Stimulated activated CD8-positive, alpha-beta memory T cell treated with anti-CD3 and anti-CD28 coated beads, Interleukin-7, amount 100 ng/mL, for 24 hours (primary cell): ENCODE measurements around the gene TLCD1.

ENCODE experiments used
- DNase-seq: peaks from one replicate; pipeline ENCODE4 v3.0.0-alpha.2; 2020; ENCODE audit warnings: low read depth

The TLCD1 gene

GRCh38 chr17:28712705-28713415 lies 13.2 kb downstream of the TLCD1 start:
- no peak for DNase-seq

DNA sequence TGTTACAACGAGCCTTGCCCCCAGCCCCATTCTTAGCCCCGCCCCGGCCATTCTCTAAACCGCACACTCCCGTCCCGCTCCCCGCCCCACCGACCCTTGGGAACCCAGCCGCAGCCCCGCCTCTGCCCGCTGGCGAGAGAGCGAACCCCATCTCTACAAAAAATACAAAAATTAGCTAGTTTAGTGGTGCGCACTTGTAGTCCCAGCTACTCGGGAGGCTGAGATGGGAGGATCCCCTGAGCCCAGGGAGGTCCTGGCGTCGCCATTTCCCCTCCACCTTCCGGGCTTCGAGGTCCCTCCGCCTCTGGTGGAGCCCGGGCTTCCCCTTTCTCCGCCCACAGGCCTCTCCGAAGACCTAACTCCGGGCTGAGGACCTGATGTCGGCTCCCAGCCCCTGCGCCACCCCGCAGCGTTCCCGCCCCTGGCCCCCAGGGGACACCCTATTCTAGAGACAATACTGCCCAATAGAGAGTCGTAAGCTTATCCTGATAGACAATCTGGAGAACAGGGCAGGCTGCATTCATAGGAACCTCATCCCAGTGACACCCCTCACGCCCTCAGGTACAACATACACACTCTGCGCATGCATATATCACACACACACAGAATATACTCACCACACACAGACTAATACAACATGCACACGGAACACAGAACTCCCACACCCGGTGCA lies 13.9 kb downstream of the TLCD1 start:
- no peak for DNase-seq

DNA sequence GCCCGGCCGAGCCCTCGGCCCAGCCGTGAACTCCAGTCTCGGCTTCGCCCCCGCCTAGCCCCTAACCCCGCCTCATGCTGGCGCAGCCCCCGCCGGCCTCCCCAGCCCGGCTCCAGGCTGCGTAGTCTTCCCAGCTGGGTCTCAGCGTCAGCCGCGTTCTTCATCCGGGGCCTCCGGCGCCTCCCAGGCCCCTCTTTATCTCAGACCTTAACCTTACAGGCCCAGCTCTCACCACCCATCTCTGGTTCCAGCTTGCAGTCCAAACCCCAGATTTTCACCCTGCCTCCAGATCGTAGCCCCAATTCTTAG lies 14.4 kb downstream of the TLCD1 start, which contains the start of gene PROCA1:
Gene PROCA1 (minus strand): TSS at position 166 of the 309 bp plus-strand sequence. CDS start 228 bp downstream, outside the sequence.
- DNase-seq: no peak

- peak; percentile 82 for DNase-seq
Observed at GRCh38 chr17:28710861-28711722, 14.9 kb downstream of the TLCD1 start.

DNA sequence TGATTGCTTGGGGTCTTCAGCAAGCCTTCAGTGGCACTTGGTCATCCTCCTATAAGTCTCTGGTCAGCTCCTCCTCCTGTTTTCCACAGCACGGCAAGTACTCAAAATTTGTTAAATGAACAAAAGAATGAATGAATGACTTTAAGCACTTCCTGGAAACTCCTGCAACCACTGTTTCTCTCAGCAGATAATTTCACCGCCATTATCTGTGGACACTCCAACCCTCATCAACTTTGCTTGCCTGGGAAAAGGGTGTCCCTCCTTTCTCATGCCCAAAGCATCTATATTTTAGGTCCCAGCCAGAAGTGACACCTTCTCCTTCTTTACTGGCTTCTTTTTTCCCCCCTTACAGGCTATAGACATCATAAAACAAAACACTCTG lies 18.7 kb downstream of the TLCD1 start:
- DNase-seq: no peak

- no peak for DNase-seq
Observed at GRCh38 chr17:28706471-28707338, 19.3 kb downstream of the TLCD1 start.

DNA sequence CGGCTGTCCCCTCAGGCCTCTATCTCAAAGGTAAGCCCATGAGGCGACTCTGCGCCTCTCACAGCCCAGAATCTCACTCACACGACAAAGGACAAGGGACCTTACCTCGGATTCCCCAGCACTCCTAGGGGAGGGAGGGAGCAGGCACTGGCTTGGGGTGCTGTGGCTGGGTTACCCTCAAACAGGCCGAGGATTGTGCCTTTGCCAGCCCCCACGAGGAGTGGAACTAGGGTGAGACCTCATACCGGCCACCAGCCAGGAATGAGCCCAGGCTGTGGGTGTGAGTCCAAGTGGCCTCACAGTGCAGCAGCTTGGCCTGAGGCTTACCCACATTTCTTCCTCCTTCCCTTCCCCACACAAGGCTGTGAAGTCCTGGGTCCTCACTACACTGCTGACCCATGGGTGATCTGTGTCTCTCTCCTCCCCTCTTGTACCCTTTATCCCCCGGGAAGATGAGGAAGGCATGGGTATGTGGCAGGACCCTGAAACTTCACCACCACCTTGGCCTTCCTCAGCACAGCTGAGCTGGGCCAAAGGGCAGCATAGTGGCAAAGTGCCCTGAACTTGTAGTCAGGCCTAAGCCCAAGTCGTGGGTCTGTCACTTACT lies 20.2 kb downstream of the TLCD1 start:
- no peak for DNase-seq

- DNase-seq: no peak
Observed at GRCh38 chr17:28705074-28705659, 20.9 kb downstream of the TLCD1 start.

GRCh38 chr17:28704219-28704858 lies 21.7 kb downstream of the TLCD1 start:
- DNase-seq: no peak

DNA sequence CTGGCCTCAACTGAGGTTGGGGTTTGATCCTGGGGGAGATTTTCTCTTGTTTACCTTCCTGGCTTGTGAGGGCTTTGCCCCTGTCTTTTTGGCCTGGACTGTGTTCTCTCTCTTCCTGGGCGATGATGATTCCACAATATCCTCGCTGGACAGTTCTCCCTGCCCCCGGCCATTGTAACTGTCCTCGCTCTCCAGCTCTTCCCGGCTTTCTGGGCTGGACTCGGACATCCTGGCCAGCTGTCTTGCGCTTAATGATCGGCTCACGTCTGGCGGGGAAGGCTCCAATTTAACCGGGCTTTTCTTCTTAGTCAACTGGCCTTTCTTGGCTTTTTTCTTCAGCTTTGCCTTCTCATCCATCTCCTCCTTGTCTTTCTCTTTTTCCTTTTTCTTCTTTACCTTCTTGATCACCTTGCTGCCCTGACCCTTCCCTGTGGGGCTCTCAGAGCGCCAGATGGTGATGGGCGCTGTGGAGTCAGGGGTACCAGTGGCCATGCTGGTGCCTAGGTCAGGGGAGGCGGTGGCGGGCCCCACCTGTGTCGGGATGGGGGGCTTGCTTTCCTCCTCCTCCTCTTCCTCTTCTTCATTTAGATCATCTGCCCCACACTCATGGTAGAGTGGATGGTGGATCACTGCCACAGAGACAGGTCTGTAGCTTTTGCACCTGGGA lies 22.3 kb downstream of the TLCD1 start:
- no peak for DNase-seq

GRCh38 chr17:28702752-28703150 lies 23.3 kb downstream of the TLCD1 start:
- DNase-seq: no peak

DNA sequence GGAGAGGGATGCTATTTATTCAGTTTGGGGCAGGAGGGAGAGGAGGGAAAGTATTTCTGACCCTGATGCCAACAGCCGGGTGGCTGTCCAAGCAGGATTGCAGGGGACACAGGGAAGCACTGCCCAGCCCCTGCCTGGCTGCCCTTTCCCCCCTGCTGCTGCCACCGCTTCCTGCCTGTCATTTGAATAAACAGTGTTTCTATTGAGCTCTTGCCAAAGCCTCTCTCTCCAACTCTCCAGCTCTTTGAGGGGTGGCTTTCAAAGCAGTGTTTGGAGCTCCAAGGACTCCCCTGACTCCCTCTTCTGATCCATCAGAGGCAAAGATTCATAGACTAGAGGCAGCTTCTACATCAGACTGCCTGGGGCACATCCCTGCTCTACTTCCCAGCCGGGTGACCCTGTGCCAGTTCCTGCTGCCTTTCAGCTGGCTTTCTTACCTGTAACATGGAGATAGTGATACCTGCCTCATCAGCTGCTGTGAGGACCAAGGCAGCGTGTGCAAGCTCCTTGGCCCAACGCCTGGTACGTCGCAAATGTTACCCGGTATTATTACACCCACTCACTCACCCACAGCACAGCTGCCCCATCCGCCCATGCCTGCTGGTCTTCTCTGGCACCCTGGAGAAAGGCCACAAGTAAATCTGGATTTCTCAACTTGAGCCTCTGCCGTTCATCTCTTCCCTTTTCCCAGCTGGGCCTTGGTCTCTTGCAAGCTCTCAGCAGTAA lies 23.8 kb downstream of the TLCD1 start:
- DNase-seq: no peak

DNA sequence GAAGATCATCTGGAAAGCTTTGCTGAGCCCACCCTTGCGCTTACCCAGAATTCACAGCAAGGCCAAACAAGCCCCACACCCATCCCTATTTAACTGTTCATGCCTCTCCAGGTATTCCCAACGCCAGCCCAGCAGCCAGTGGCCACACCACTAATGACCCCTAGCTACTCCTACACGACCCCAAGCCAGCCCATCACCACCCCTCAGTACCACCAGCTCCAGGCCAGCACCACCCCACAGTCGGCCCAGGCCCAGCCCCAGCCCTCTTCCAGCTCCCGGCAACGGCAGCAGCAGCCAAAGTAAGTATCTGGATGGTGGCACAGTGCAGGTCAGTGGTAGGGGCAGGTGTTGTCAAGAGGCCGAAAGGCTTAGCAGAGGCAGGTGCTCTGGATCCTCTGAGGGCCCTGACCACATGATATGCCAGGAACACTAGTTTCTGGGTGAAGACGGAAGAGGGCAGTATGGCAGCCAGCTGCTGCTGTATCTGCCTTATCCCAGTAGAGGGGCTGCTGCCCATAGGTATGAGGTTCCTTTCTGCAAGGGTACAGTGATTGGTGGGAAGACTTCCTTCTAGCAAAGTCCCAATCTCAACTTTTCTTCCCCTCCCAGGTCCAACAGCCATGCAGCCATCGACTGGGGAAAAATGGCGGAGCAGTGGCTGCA lies 25.1 kb downstream of the TLCD1 start:
- DNase-seq: no peak

GRCh38 chr17:28700278-28700677 lies 25.8 kb downstream of the TLCD1 start:
- DNase-seq: no peak

DNA sequence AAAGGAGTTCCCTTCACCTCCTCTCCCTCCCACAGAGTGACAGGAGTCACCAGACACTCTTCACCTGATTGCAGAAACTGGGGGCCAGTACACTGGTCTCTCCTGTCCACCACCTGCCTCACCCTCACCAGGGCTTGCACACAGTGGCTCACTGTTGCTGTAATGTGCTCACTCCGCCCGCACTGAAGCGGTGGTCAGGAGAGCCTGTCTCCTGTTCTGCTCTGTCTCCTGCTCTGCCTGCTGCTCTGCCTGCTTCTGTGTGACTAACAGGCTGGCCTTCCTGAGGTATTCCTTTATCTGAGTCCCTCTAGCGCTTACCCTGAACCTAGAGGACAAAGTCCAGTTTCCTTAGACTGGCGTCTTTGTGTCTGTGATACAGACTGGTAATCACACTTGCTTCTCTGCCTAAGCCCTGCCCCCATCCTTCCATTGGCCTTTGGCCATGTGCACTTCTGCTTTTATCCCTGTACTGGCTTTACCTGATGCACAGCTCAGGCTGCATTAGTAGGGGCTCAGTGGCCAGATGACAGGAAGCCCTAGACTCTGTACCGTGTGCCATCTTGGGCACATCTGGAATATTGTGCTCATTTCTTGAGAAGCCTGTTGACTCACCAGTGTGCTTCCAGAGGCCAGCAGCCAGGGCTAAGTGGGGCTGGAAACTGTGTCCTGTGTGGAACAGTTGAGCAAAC lies 27.6 kb downstream of the TLCD1 start:
- DNase-seq: no peak

GRCh38 chr17:28693869-28694268 lies 32.2 kb downstream of the TLCD1 start:
- no peak for DNase-seq

- no peak for DNase-seq
Observed at GRCh38 chr17:28689011-28689410, 37.0 kb downstream of the TLCD1 start.

DNA sequence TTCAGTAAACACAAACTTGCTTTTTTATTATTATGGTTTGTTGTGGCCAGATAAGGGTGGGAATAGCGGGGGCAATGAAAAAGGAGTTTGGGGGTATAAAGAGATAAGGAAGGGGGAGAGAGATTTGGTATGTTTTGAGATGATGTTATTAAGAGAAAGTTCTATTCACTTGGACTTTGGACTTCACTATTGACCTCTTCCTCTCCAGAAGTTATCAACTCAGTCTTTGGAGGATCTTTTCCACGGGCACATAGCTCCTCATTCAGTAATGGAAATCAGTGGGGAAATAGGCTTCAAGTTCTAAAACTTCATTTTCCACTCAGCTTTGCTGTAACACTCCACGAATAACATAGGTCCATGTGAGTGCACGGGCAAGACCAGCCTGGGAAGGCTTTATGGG lies 37.6 kb downstream of the TLCD1 start:
- DNase-seq: no peak
